HEK293 (cell line): ENCODE measurements around the gene TAF10.

ENCODE experiments used
- CTCF ChIA-PET: fragments of 350-600 bp; formaldehyde crosslinking; extraction: SDS; loops from one replicate; lab custom pipeline; 2021; ENCODE audit warnings: antibody characterized with exemption; lab: Yijun Ruan, JAX
- POLR2A ChIA-PET: fragments of 300-600 bp; formaldehyde crosslinking; extraction: SDS; loops from one replicate; lab custom pipeline; 2020; ENCODE audit warnings: antibody characterized with exemption, inconsistent platforms; lab: Yijun Ruan, JAX
- H3K27ac ChIP-seq: fragments of 200-500 bp; sonication (Bioruptor generic); 2 replicates; pipeline ENCODE4 v1.5.1; 2014; ENCODE audit warnings: low read depth, low read length, control low read depth, inconsistent platforms; ENCODE audit errors: extremely low read depth
- H3K36me3 ChIP-seq, 2 experiments: fragments of 200-500 bp in 1 of 2; sonication (Bioruptor generic) in 1 of 2; 1 replicate in 1 of 2; 2 replicates in 1 of 2; pipeline ENCODE4 v1.5.1; 2014 to 2017; ENCODE audit warnings: inconsistent platforms in 2 of 2, low read length in 2 of 2; ENCODE audit not compliant: control insufficient read depth in 2 of 2, insufficient read depth in 1 of 2
- H3K4me1 ChIP-seq: fragments of 200-500 bp; sonication (Bioruptor generic); 2 replicates; pipeline ENCODE4 v1.5.1; 2014; ENCODE audit warnings: mild to moderate bottlenecking, low read length, inconsistent platforms; ENCODE audit not compliant: control insufficient read depth, insufficient read depth
- H3K4me3 ChIP-seq: 2 replicates; pipeline ENCODE4 v1.5.1; 2011; ENCODE audit warnings: low read depth, mild to moderate bottlenecking, control low read depth, low read length, moderate library complexity
- H3K9me3 ChIP-seq: fragments of 200-500 bp; sonication (Bioruptor generic); 2 replicates; pipeline ENCODE4 v1.5.1; 2014; ENCODE audit warnings: low read depth, low read length, inconsistent platforms; ENCODE audit not compliant: control insufficient read depth, insufficient read depth
- AEBP2 ChIP-seq: fragments of 450-650 bp; formaldehyde crosslinking; IDR thresholded peaks from 2 replicates; pipeline ENCODE4 v1.5.1; 2016; ENCODE audit warnings: missing biosample characterization, missing genetic modification characterization, borderline replicate concordance
- BCL11B ChIP-seq: fragments of 450-650 bp; formaldehyde crosslinking; IDR thresholded peaks from 2 replicates; pipeline ENCODE4 v1.5.1; 2016; ENCODE audit warnings: low read depth, missing biosample characterization, missing genetic modification characterization
- GFI1B ChIP-seq: fragments of 450-650 bp; formaldehyde crosslinking; IDR thresholded peaks from 2 replicates; pipeline ENCODE4 v1.5.1; 2016; ENCODE audit warnings: missing biosample characterization, missing genetic modification characterization
- HIC1 ChIP-seq: fragments of 450-650 bp; formaldehyde crosslinking; IDR thresholded peaks from 2 replicates; pipeline ENCODE4 v1.5.1; 2016; ENCODE audit warnings: missing biosample characterization, missing genetic modification characterization
- IKZF3 ChIP-seq: fragments of 450-650 bp; IDR thresholded peaks from 2 replicates; pipeline ENCODE4 v1.5.0; 2018; ENCODE audit warnings: missing biosample characterization, mild to moderate bottlenecking, missing genetic modification characterization, moderate library complexity
- KLF16 ChIP-seq: fragments of 450-650 bp; formaldehyde crosslinking; IDR thresholded peaks from 2 replicates; pipeline ENCODE4 v1.5.1; 2017; ENCODE audit warnings: missing biosample characterization, missing genetic modification characterization
- MEIS1 ChIP-seq: sonication (generic); formaldehyde crosslinking; IDR thresholded peaks from 2 replicates; pipeline ENCODE4 v1.8.1; 2022; ENCODE audit warnings: missing genetic modification reagents, mild to moderate bottlenecking, borderline replicate concordance
- PATZ1 ChIP-seq: fragments of 450-650 bp; formaldehyde crosslinking; IDR thresholded peaks from 2 replicates; pipeline ENCODE4 v1.5.1; 2016; ENCODE audit warnings: missing biosample characterization, missing genetic modification characterization
- PRDM1 ChIP-seq: fragments of 450-650 bp; formaldehyde crosslinking; IDR thresholded peaks from 2 replicates; pipeline ENCODE4; 2016; ENCODE audit warnings: missing biosample characterization, missing genetic modification characterization
- TRIM28 ChIP-seq: IDR thresholded peaks from 2 replicates; pipeline ENCODE4 v1.6.1; 2011; ENCODE audit warnings: low read length, control low read depth, borderline replicate concordance
- YY2 ChIP-seq: fragments of 450-650 bp; formaldehyde crosslinking; IDR thresholded peaks from 2 replicates; pipeline ENCODE4 v1.5.1; 2016; ENCODE audit warnings: missing biosample characterization, missing genetic modification characterization
- ZBTB26 ChIP-seq: fragments of 450-650 bp; formaldehyde crosslinking; optimal IDR thresholded peaks from 2 replicates; pipeline ENCODE3; 2016; ENCODE audit warnings: missing biosample characterization, mild to moderate bottlenecking, missing genetic modification characterization
- ZBTB49 ChIP-seq: fragments of 450-650 bp; formaldehyde crosslinking; IDR thresholded peaks from 2 replicates; pipeline ENCODE4 v1.5.1; 2016; ENCODE audit warnings: missing biosample characterization, missing genetic modification characterization, low read depth
- ZNF148 ChIP-seq: fragments of 450-650 bp; formaldehyde crosslinking; IDR thresholded peaks from 2 replicates; pipeline ENCODE4 v1.5.0; 2017; ENCODE audit warnings: missing biosample characterization, missing genetic modification characterization, borderline replicate concordance
- ZNF311 ChIP-seq: fragments of 450-650 bp; formaldehyde crosslinking; IDR thresholded peaks from 2 replicates; pipeline ENCODE4 v1.5.1; 2017; ENCODE audit warnings: missing biosample characterization, missing genetic modification characterization, borderline replicate concordance
- ZNF335 ChIP-seq: fragments of 450-650 bp; formaldehyde crosslinking; conservative IDR thresholded peaks from 2 replicates; pipeline ENCODE4 v1.5.1; 2016; ENCODE audit warnings: missing biosample characterization, missing genetic modification characterization
- ZNF423 ChIP-seq: fragments of 450-650 bp; formaldehyde crosslinking; IDR thresholded peaks from 2 replicates; pipeline ENCODE4 v1.5.1; 2016; ENCODE audit warnings: missing biosample characterization, missing genetic modification characterization
- ZNF549 ChIP-seq: fragments of 450-650 bp; IDR thresholded peaks from 2 replicates; pipeline ENCODE4 v1.5.1; 2018; ENCODE audit warnings: missing biosample characterization, missing genetic modification characterization, mild to moderate bottlenecking, inconsistent platforms, moderate library complexity
- ZNF558 ChIP-seq: fragments of 450-650 bp; formaldehyde crosslinking; IDR thresholded peaks from 2 replicates; pipeline ENCODE4 v1.5.1; 2016; ENCODE audit warnings: missing biosample characterization, missing genetic modification characterization
- ZNF660 ChIP-seq: fragments of 450-650 bp; IDR thresholded peaks from 2 replicates; pipeline ENCODE4 v1.5.1; 2018; ENCODE audit warnings: missing biosample characterization, mild to moderate bottlenecking, missing genetic modification characterization
- ZNF777 ChIP-seq: fragments of 450-650 bp; formaldehyde crosslinking; IDR thresholded peaks from 2 replicates; pipeline ENCODE4 v1.5.1; 2017; ENCODE audit warnings: missing biosample characterization, missing genetic modification characterization, borderline replicate concordance
- ZNF792 ChIP-seq: fragments of 450-650 bp; formaldehyde crosslinking; IDR thresholded peaks from 2 replicates; pipeline ENCODE4 v1.5.1; 2016; ENCODE audit warnings: missing biosample characterization, missing genetic modification characterization

Gene TAF10

GRCh38 chr11:6563121-6563619, 48.8 kb downstream of the TAF10 start:
- peaks cover 0 to 7% of the 10 kb centered on the region in 2 experiments; a peak in 1 of 3 replicates for H3K36me3 ChIP-seq
- H3K4me1 ChIP-seq: no peaks in the 10 kb centered on the region
- H3K9me3 ChIP-seq: no peaks in the 10 kb centered on the region
- no peak overlapping the region for H3K4me3 ChIP-seq
- ChIA-PET CTCF (interaction anchor here (1.2 to 1.7 kb wide), 2 partner anchors 32 to 184 kb away, joined by 4 to 6 read pairs; no protein-coding TSS in a partner anchor), POLR2A (no interaction called here)
- no peak overlapping the region for H3K27ac ChIP-seq
- no peak for TF ChIP-seq ZNF660 (tag by site-specific recombination)
- TF ChIP-seq ZNF792: no peak
- TF ChIP-seq ZBTB26: no peak
- no peak for TF ChIP-seq ZNF311 (tag by site-specific recombination)
- no peak for TF ChIP-seq MEIS1
- TF ChIP-seq ZNF335: no peak
- no peak for TF ChIP-seq TRIM28
- TF ChIP-seq BCL11B (tag by site-specific recombination): no peak
- TF ChIP-seq PATZ1 (tag by site-specific recombination): no peak
- no peak for TF ChIP-seq AEBP2
- TF ChIP-seq PRDM1 (tag by site-specific recombination): no peak
- no peak for TF ChIP-seq ZNF148

GRCh38 chr11:6561288-6561687, 50.7 kb downstream of the TAF10 start:
- POLR2A ChIA-PET: no interaction called here
- Histone ChIP-seq H3K9me3 (no peaks in the 10 kb centered on the region), H3K27ac (no peak overlapping the region), H3K4me1 (no peaks in the 10 kb centered on the region), H3K4me3 (no peak overlapping the region), H3K36me3 (peaks cover 0 to 10% of the 10 kb centered on the region in 2 experiments; a peak in 1 of 3 replicates)
- CTCF ChIA-PET: interaction anchor here (0.5 to 0.6 kb wide), 2 partner anchors 46 to 178 kb away, joined by 3 to 4 read pairs; no protein-coding TSS in a partner anchor
- no peak for TF ChIP-seq HIC1
- TF ChIP-seq YY2: no peak
- no peak for TF ChIP-seq ZNF558 (tag by site-specific recombination)
- TF ChIP-seq KLF16: no peak
- TF ChIP-seq ZNF777 (tag by site-specific recombination): no peak
- TF ChIP-seq ZNF549 (tag by site-specific recombination): no peak
- no peak for TF ChIP-seq PRDM1 (tag by site-specific recombination)
- no peak for TF ChIP-seq AEBP2
- TF ChIP-seq ZNF423 (tag by site-specific recombination): no peak
- TF ChIP-seq GFI1B (tag by site-specific recombination): no peak
- TF ChIP-seq ZBTB49 (tag by site-specific recombination): no peak
- TF ChIP-seq IKZF3 (tag by site-specific recombination): no peak
